ENCODE data around the gene PLCB4.

PLCB4 gene

DNA sequence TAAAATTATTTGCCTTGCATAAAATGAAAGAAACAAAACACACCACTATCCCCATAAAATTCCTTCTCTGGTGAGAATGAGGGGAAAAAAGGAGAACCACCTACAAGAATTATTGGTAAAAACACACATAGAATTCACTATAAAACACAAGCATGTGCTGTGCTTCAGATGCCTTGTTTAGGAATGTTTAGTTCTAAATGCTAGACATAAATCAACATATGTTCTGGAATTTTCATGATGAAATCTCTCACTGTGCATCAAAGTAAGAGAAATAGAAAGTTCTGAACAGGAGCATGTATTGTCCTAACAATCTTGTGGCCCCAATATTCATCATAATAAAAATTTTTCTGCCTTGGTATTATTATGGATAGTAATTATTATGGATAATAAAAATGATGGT is 111.0 kb downstream of the PLCB4 start:
- H3K27ac ChIP-seq (replicated peaks): no peak overlapping the region
- TF ChIP-seq SPI1 (IDR thresholded peaks at IDR 0.05; ENCODE audit: borderline replicate concordance, low read depth) (no peak), GABPA (IDR thresholded peaks at IDR 0.05; ENCODE audit: low read depth) (no peak), POLR2AphosphoS5 (IDR thresholded peaks at IDR 0.05; ENCODE audit: low read depth) (no peak)
- TF ChIP-seq, protein P1, sequence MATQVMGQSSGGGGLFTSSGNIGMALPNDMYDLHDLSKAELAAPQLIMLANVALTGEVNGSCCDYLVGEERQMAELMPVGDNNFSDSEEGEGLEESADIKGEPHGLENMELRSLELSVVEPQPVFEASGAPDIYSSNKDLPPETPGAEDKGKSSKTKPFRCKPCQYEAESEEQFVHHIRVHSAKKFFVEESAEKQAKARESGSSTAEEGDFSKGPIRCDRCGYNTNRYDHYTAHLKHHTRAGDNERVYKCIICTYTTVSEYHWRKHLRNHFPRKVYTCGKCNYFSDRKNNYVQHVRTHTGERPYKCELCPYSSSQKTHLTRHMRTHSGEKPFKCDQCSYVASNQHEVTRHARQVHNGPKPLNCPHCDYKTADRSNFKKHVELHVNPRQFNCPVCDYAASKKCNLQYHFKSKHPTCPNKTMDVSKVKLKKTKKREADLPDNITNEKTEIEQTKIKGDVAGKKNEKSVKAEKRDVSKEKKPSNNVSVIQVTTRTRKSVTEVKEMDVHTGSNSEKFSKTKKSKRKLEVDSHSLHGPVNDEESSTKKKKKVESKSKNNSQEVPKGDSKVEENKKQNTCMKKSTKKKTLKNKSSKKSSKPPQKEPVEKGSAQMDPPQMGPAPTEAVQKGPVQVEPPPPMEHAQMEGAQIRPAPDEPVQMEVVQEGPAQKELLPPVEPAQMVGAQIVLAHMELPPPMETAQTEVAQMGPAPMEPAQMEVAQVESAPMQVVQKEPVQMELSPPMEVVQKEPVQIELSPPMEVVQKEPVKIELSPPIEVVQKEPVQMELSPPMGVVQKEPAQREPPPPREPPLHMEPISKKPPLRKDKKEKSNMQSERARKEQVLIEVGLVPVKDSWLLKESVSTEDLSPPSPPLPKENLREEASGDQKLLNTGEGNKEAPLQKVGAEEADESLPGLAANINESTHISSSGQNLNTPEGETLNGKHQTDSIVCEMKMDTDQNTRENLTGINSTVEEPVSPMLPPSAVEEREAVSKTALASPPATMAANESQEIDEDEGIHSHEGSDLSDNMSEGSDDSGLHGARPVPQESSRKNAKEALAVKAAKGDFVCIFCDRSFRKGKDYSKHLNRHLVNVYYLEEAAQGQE (IDR thresholded peaks at IDR 0.05; ENCODE audit: insufficient replicate concordance, low read depth): no peak
- TF ChIP-seq, protein P2, sequence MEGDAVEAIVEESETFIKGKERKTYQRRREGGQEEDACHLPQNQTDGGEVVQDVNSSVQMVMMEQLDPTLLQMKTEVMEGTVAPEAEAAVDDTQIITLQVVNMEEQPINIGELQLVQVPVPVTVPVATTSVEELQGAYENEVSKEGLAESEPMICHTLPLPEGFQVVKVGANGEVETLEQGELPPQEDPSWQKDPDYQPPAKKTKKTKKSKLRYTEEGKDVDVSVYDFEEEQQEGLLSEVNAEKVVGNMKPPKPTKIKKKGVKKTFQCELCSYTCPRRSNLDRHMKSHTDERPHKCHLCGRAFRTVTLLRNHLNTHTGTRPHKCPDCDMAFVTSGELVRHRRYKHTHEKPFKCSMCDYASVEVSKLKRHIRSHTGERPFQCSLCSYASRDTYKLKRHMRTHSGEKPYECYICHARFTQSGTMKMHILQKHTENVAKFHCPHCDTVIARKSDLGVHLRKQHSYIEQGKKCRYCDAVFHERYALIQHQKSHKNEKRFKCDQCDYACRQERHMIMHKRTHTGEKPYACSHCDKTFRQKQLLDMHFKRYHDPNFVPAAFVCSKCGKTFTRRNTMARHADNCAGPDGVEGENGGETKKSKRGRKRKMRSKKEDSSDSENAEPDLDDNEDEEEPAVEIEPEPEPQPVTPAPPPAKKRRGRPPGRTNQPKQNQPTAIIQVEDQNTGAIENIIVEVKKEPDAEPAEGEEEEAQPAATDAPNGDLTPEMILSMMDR (IDR thresholded peaks at IDR 0.05; ENCODE audit: insufficient read depth, low read length): no peak
- no peaks in the 10 kb centered on the region for H3K27me3 ChIP-seq (ENCODE audit: insufficient read depth, poor library complexity, severe bottlenecking)
- H3K4me3 ChIP-seq (replicated peaks; ENCODE audit: insufficient read depth, low read length): no peak overlapping the region
- DNase-seq (ENCODE audit: low read depth in 1 of 2, low spot score in 1 of 2): no peak

DNA sequence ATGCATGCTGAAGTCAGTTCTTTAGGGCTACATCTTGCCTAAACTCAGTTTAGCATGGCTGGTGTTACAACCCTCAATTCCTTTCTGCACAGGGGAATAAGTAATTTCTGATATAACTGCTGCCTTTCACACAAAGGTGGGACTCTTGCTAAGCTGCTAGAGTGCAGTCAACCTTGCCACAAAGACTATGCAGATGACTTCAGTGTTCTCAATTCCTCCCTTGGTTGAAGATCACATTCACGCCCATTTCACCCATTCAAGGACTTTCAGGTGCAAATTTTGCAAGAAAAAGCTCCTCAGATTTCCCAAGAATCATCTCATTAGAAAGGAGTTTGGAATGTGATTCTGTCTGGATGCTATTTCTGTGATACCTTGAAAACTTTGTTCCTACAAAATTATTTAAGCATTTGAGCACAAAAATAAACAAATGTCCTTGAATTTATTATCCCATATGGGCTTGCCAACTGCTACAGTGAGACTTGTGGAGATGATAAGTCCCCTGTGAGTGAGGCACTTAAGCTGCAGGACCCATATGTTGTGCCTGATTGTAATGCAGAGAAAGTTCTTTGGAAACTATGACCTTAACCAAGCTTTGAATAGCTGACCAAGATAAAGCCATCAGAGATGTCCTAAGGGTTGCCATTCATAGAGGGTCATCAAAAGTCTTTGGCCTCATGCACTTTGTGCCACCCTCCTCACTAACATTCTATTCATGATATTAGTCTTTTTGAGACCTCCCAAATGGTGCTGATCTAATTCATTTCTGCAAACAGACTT is 111.8 kb downstream of the PLCB4 start:
- TF ChIP-seq, protein P2 (IDR thresholded peaks at IDR 0.05; ENCODE audit: insufficient read depth, low read length): no peak
- TF ChIP-seq GABPA (IDR thresholded peaks at IDR 0.05; ENCODE audit: low read depth) (no peak), POLR2AphosphoS5 (IDR thresholded peaks at IDR 0.05; ENCODE audit: low read depth) (no peak), SPI1 (IDR thresholded peaks at IDR 0.05; ENCODE audit: borderline replicate concordance, low read depth) (no peak)
- TF ChIP-seq, protein P1 (IDR thresholded peaks at IDR 0.05; ENCODE audit: insufficient replicate concordance, low read depth): no peak
- DNase-seq (ENCODE audit: low read depth in 1 of 2, low spot score in 1 of 2): no peak
- no peak overlapping the region for H3K4me3 ChIP-seq (replicated peaks; ENCODE audit: insufficient read depth, low read length)
- H3K27ac ChIP-seq (replicated peaks): no peak overlapping the region
- H3K27me3 ChIP-seq (ENCODE audit: insufficient read depth, poor library complexity, severe bottlenecking): no peaks in the 10 kb centered on the region

DNA sequence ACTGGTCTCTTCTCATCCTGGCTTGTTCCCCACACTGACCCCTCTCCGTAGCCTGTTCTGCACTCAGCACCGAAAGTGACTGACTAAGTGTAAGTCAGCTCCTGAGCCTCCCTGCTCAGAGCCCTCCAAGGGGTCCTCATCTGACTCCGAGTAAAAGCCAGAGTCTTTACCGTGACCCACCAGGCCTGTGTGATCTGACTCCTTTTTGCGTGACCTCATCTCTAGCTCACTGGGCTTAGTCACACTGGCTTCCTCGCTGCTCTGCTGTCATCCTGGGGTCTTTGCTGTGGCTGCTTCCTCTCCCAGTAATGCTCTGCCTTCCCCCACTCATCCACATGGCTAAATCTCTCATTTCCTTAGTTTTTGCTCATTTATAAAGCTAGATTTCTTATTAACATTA is 116.6 kb downstream of the PLCB4 start:
- no peak for DNase-seq (ENCODE audit: low read depth in 1 of 2, low spot score in 1 of 2)
- Histone ChIP-seq H3K27me3 (ENCODE audit: insufficient read depth, poor library complexity, severe bottlenecking) (no peaks in the 10 kb centered on the region), H3K27ac (replicated peaks) (no peak overlapping the region), H3K4me3 (replicated peaks; ENCODE audit: insufficient read depth, low read length) (no peak overlapping the region)
- TF ChIP-seq POLR2AphosphoS5 (IDR thresholded peaks at IDR 0.05; ENCODE audit: low read depth): no peak

DNA sequence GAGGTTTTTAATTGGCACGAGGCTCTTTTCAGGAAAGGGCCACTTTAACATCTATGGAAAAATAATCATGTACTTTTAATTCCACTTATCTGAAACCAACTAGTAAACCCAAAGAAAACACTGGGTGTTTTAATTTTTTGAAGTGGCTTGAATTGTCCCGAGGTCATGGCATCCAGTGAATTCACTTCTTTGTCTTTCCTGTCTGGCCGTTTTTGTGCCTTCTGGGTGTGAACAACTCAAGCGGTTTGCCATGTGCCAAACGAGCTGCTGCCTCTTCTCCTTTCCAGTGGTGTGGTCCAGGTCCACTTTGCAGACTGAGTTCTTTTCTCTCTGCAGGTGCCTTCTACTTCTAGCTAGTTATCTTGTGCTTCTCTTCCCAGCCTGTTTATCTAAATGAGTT is 117.5 kb downstream of the PLCB4 start:
- Histone ChIP-seq H3K4me3 (replicated peaks; ENCODE audit: insufficient read depth, low read length) (no peak overlapping the region), H3K27ac (replicated peaks) (no peak overlapping the region), H3K27me3 (ENCODE audit: insufficient read depth, poor library complexity, severe bottlenecking) (no peaks in the 10 kb centered on the region)
- no peak for DNase-seq (ENCODE audit: low read depth in 1 of 2, low spot score in 1 of 2)
- TF ChIP-seq GABPA (IDR thresholded peaks at IDR 0.05; ENCODE audit: low read depth): no peak
- TF ChIP-seq POLR2AphosphoS5 (IDR thresholded peaks at IDR 0.05; ENCODE audit: low read depth): no peak
- TF ChIP-seq, protein P1 (IDR thresholded peaks at IDR 0.05; ENCODE audit: insufficient replicate concordance, low read depth): no peak
- TF ChIP-seq, protein P2 (IDR thresholded peaks at IDR 0.05; ENCODE audit: insufficient read depth, low read length): no peak
- TF ChIP-seq SPI1 (IDR thresholded peaks at IDR 0.05; ENCODE audit: borderline replicate concordance, low read depth): no peak
